Neural cell (in vitro differentiated cells): Measurements from ENCODE around the gene RRBP1. TPM values are rescaled to one million over a fixed set of nuclear protein-coding genes. Genes with fewer than 3 reads are reported as not detected.

ENCODE experiments used
- H2AFZ ChIP-seq: fragments of 200-600, 300-800 bp; sonication (generic), shearing (Covaris generic); 2 replicates; pipeline ENCODE4 v1.6.0; 2014; ENCODE audit warnings: low read depth, mild to moderate bottlenecking, antibody characterized with exemption, low read length, moderate library complexity
- H3F3A ChIP-seq: fragments of 200-600 bp; shearing (Covaris generic); 2 replicates; pipeline ENCODE4 v1.6.1; 2016; ENCODE audit warnings: mild to moderate bottlenecking, moderate library complexity, mixed read lengths, antibody characterized with exemption, low read length; ENCODE audit not compliant: insufficient read depth, poor library complexity, severe bottlenecking
- H3K27ac ChIP-seq: fragments of 200-600, 300-800 bp; sonication (generic), shearing (Covaris generic); 2 replicates; pipeline ENCODE4 v1.5.1; 2014; ENCODE audit warnings: mild to moderate bottlenecking, low read length, moderate library complexity
- H3K27me3 ChIP-seq: fragments of 300-800, 200-600 bp; sonication (generic), shearing (Covaris generic); 2 replicates; pipeline ENCODE4 v1.6.0; 2014; ENCODE audit warnings: mild to moderate bottlenecking, low read depth, low read length, moderate library complexity; ENCODE audit not compliant: insufficient read depth
- H3K36me3 ChIP-seq: fragments of 300-800, 200-600 bp; sonication (generic), shearing (Covaris generic); 2 replicates; pipeline ENCODE4 v1.5.1; 2014; ENCODE audit warnings: mild to moderate bottlenecking, antibody characterized with exemption, low read length, moderate library complexity; ENCODE audit not compliant: insufficient read depth
- H3K4me2 ChIP-seq: fragments of 300-800, 200-600 bp; sonication (generic), shearing (Covaris generic); 2 replicates; pipeline ENCODE4 v1.6.0; 2014; ENCODE audit warnings: mild to moderate bottlenecking, low read length
- H3K4me3 ChIP-seq: fragments of 300-800, 200-600 bp; sonication (generic), shearing (Covaris generic); 2 replicates; pipeline ENCODE4 v1.5.1; 2014; ENCODE audit warnings: mild to moderate bottlenecking, low read length, moderate library complexity
- H3K79me2 ChIP-seq: fragments of 200-600 bp; shearing (Covaris generic); replicated peaks from 2 replicates; pipeline ENCODE4 v1.6.0; 2014; ENCODE audit warnings: mild to moderate bottlenecking, low read length, moderate library complexity; ENCODE audit not compliant: insufficient read depth
- H3K9ac ChIP-seq: fragments of 300-800, 200-600 bp; sonication (generic), shearing (Covaris generic); 2 replicates; pipeline ENCODE4 v1.6.1; 2016; ENCODE audit warnings: mild to moderate bottlenecking, low read length, mixed read lengths
- H3K9me2 ChIP-seq: fragments of 200-600 bp; shearing (Covaris generic); 2 replicates; pipeline ENCODE4 v1.6.1; 2016; ENCODE audit warnings: mild to moderate bottlenecking, low read length, mixed read lengths; ENCODE audit not compliant: insufficient read depth
- H3K9me3 ChIP-seq: fragments of 200-600, 300-800 bp; sonication (generic), shearing (Covaris generic); 2 replicates; pipeline ENCODE4 v1.6.1; 2016; ENCODE audit warnings: mild to moderate bottlenecking, mixed run types, low read length, moderate library complexity, mixed read lengths
- H4K20me1 ChIP-seq: fragments of 200-600 bp; shearing (Covaris generic); 2 replicates; pipeline ENCODE4 v1.6.1; 2016; ENCODE audit warnings: mild to moderate bottlenecking, mixed run types; ENCODE audit not compliant: insufficient read depth
- EP300 ChIP-seq: fragments of 450-650 bp; conservative IDR thresholded peaks from 2 replicates; pipeline ENCODE4 v1.6.1; 2014; ENCODE audit warnings: antibody characterized with exemption, mild to moderate bottlenecking, moderate library complexity; ENCODE audit not compliant: poor library complexity, severe bottlenecking
- EZH2 ChIP-seq: fragments of 200-600, 300-800 bp; shearing (Covaris generic), sonication (generic); IDR thresholded peaks from 2 replicates; pipeline ENCODE4 v1.6.1; 2014; ENCODE audit warnings: antibody characterized with exemption, low read length, borderline replicate concordance, mild to moderate bottlenecking; ENCODE audit not compliant: insufficient read depth, poor library complexity, severe bottlenecking
- MXI1 ChIP-seq: fragments of 450-650 bp; conservative IDR thresholded peaks from 2 replicates; pipeline ENCODE4 v1.6.1; 2014; ENCODE audit warnings: antibody characterized with exemption, mild to moderate bottlenecking; ENCODE audit not compliant: poor library complexity, severe bottlenecking
- POLR2AphosphoS5 ChIP-seq: IDR thresholded peaks from 2 replicates; pipeline ENCODE4 v1.6.1; 2012
- RAD21 ChIP-seq: fragments of 450-650 bp; conservative IDR thresholded peaks from 2 replicates; pipeline ENCODE4 v1.6.1; 2014; ENCODE audit warnings: antibody characterized with exemption, mild to moderate bottlenecking, moderate library complexity
- SMC3 ChIP-seq: fragments of 450-650 bp; conservative IDR thresholded peaks from 2 replicates; pipeline ENCODE4 v1.6.1; 2014; ENCODE audit warnings: antibody characterized with exemption, mild to moderate bottlenecking, moderate library complexity; ENCODE audit not compliant: poor library complexity
- TAF1 ChIP-seq: IDR thresholded peaks from 2 replicates; pipeline ENCODE4 v1.6.1; 2012; ENCODE audit warnings: low read depth
- polyA plus RNA-seq: library from polyadenylated mRNA; depleted of rRNA; stranded (reverse); fragments of >200 nt; gene quantifications from 2 replicates; pipeline ENCODE4 v1.2.3, GENCODE V29; 2014
- TF ChIP-seq, protein P1 (sequence below): IDR thresholded peaks from 2 replicates; pipeline ENCODE4 v1.6.1; 2012; ENCODE audit warnings: borderline replicate concordance
- TF ChIP-seq, protein P2 (sequence below): fragments of 450-650 bp; IDR thresholded peaks from 2 replicates; pipeline ENCODE4 v1.5.1; 2014; ENCODE audit warnings: antibody characterized with exemption, mild to moderate bottlenecking, moderate library complexity; ENCODE audit not compliant: poor library complexity, severe bottlenecking

The RRBP1 gene
- polyA plus RNA-seq, 1 donor from 2014 or later = 2.2 TPM

DNA sequence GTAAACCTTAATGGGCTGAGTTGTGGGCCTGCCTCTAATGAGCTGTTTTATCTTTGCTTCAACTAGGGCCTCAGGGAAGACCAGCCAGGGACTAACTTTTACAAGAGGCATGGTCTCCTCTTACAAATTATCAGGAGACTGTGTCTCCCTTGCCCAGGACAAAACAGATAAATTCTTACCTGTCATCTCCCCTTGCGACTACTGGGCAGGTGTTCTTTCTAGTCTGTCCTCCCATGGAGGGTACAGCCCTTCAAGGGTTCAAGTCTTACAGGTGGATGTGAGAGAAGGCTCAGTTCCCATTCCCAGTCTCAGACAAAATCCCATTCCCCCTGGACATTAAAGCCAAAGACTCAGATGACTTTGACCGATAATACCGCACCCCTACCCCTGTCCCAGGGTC, 13.6 kb downstream of the RRBP1 start:
- Histone ChIP-seq H3K79me2 (no peaks in the 10 kb centered on the region), H4K20me1 (no peaks in the 10 kb centered on the region), H3K4me2 (no peak overlapping the region), H3K9ac (no peak overlapping the region), H3K27me3 (no peaks in the 10 kb centered on the region), H3K9me2 (no peaks in the 10 kb centered on the region), H3F3A (no peaks in the 10 kb centered on the region), H3K4me3 (no peak overlapping the region), H3K9me3 (no peaks in the 10 kb centered on the region), H3K36me3 (no peaks in the 10 kb centered on the region), H2AFZ (no peak overlapping the region), H3K27ac (no peak overlapping the region)
- TF ChIP-seq EP300 (no peak), TAF1 (no peak), RAD21 (no peak), EZH2 (no peak), SMC3 (no peak), POLR2AphosphoS5 (no peak), MXI1 (no peak)
- TF ChIP-seq, protein P1, sequence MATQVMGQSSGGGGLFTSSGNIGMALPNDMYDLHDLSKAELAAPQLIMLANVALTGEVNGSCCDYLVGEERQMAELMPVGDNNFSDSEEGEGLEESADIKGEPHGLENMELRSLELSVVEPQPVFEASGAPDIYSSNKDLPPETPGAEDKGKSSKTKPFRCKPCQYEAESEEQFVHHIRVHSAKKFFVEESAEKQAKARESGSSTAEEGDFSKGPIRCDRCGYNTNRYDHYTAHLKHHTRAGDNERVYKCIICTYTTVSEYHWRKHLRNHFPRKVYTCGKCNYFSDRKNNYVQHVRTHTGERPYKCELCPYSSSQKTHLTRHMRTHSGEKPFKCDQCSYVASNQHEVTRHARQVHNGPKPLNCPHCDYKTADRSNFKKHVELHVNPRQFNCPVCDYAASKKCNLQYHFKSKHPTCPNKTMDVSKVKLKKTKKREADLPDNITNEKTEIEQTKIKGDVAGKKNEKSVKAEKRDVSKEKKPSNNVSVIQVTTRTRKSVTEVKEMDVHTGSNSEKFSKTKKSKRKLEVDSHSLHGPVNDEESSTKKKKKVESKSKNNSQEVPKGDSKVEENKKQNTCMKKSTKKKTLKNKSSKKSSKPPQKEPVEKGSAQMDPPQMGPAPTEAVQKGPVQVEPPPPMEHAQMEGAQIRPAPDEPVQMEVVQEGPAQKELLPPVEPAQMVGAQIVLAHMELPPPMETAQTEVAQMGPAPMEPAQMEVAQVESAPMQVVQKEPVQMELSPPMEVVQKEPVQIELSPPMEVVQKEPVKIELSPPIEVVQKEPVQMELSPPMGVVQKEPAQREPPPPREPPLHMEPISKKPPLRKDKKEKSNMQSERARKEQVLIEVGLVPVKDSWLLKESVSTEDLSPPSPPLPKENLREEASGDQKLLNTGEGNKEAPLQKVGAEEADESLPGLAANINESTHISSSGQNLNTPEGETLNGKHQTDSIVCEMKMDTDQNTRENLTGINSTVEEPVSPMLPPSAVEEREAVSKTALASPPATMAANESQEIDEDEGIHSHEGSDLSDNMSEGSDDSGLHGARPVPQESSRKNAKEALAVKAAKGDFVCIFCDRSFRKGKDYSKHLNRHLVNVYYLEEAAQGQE = no peak
- TF ChIP-seq, protein P2, sequence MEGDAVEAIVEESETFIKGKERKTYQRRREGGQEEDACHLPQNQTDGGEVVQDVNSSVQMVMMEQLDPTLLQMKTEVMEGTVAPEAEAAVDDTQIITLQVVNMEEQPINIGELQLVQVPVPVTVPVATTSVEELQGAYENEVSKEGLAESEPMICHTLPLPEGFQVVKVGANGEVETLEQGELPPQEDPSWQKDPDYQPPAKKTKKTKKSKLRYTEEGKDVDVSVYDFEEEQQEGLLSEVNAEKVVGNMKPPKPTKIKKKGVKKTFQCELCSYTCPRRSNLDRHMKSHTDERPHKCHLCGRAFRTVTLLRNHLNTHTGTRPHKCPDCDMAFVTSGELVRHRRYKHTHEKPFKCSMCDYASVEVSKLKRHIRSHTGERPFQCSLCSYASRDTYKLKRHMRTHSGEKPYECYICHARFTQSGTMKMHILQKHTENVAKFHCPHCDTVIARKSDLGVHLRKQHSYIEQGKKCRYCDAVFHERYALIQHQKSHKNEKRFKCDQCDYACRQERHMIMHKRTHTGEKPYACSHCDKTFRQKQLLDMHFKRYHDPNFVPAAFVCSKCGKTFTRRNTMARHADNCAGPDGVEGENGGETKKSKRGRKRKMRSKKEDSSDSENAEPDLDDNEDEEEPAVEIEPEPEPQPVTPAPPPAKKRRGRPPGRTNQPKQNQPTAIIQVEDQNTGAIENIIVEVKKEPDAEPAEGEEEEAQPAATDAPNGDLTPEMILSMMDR = no peak

DNA sequence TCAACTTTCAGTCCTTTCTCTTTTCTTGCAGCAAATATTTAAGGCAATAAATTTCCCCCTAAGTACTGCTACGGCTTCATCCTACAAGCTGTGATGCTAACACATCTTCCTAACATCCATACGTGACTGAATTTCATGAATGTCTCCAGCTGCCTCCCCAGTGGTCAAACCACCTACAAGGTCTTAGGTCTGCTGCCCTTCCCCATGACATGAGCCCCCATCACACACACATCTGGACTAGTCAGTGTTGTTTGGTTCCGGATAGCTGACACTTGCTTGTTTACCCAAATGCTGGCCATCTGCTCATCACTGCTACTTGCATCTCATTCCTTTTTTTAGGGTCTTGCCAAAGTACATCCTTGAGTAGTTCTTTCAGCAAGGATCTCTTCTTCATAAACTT, 14.6 kb downstream of the RRBP1 start:
- Histone ChIP-seq H3K9ac (no peak overlapping the region), H3K4me3 (no peak overlapping the region), H2AFZ (no peak overlapping the region), H3K27ac (no peak overlapping the region), H3F3A (no peaks in the 10 kb centered on the region), H3K27me3 (no peaks in the 10 kb centered on the region), H3K36me3 (no peaks in the 10 kb centered on the region), H3K9me3 (no peaks in the 10 kb centered on the region), H3K4me2 (no peak overlapping the region), H3K79me2 (no peaks in the 10 kb centered on the region), H4K20me1 (no peaks in the 10 kb centered on the region), H3K9me2 (no peaks in the 10 kb centered on the region)
- TF ChIP-seq RAD21 = no peak
- TF ChIP-seq, protein P2 = no peak
